Measurements from ENCODE around the gene WDR18. TPM values are rescaled to one million over a fixed set of nuclear protein-coding genes. Genes with fewer than 3 reads are reported as not detected.

Gene WDR18
- total RNA-seq, 4 donors from 2014 or later, result 15.2 to 73.5 (median 46.8) TPM

DNA sequence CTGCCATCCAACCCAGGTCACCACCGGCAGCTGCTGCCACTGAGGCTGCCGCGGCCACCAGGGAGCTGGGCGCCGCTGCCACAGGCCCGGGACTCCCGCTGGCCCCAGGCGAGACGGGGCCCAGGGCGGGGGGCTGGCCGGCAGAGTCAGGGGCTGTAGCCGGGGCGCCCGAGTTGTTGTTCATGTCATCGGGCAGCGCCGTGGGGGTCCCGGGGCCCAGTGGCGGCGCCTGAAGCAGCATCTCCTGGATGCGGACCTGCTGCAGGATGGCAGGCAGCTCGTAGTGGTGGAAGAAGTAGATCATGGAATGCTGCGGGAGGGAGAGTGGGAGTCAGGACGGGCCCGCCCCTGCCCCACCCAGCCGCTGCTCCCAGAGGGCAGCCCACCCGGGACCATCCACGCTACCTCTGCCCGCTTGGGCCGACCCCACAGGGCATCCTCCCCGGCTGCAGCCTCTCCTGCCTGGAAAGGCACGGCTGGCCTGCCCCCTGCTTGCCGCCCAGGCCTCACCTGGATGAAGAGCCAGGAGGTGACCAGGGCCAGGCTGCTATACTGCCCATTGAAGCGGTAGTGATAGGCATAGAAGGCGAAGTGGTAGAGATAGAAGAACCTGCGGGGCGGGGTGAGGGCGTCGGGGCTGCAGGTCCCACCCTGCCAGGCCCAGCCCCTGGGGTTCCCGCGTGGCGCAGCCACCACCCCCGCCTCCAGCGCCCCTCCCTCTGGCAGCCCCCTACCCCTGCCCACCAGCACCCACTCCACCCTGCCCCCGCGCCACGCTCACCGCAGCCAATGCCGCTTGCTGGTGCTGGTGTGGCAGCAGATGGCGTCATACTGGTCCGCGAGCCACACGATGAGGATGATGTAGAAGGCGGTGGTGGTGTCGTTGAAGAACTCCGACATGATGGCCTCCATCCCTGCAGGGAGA lies 26.7 kb downstream of the WDR18 start:
- Histone ChIP-seq H3K36me3 (peaks cover 41 to 42% of the 10 kb centered on the region in 2 donors), H3K9me3 (no peaks in the 10 kb centered on the region), H3K27ac (no peak overlapping the region), H3K4me3 (replicated peaks in 1 of 3) (no peak overlapping the region), H3K27me3 (no peaks in the 10 kb centered on the region), H3K4me1 (peaks cover 0 to 5% of the 10 kb centered on the region in 2 donors)
- no peak for TF ChIP-seq POLR2A (IDR thresholded peaks at IDR 0.05)
- TF ChIP-seq, protein P1, sequence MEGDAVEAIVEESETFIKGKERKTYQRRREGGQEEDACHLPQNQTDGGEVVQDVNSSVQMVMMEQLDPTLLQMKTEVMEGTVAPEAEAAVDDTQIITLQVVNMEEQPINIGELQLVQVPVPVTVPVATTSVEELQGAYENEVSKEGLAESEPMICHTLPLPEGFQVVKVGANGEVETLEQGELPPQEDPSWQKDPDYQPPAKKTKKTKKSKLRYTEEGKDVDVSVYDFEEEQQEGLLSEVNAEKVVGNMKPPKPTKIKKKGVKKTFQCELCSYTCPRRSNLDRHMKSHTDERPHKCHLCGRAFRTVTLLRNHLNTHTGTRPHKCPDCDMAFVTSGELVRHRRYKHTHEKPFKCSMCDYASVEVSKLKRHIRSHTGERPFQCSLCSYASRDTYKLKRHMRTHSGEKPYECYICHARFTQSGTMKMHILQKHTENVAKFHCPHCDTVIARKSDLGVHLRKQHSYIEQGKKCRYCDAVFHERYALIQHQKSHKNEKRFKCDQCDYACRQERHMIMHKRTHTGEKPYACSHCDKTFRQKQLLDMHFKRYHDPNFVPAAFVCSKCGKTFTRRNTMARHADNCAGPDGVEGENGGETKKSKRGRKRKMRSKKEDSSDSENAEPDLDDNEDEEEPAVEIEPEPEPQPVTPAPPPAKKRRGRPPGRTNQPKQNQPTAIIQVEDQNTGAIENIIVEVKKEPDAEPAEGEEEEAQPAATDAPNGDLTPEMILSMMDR (IDR thresholded peaks at IDR 0.05), result no peak
- 96 to 97% methylated on average over 31 to 40 of the region's 56 CpGs for WGBS, 2 donors
- intact Hi-C loops (cut with DNase I), result no loop called here
- no peak for DNase-seq

- H3K27me3 ChIP-seq, result no peaks in the 10 kb centered on the region
- 91 to 97% methylated on average over 14 to 20 of the region's 36 CpGs for WGBS, 2 donors
- DNase-seq, result no peak
- peaks cover under 1 to 15% of the 10 kb centered on the region in 2 donors for H3K4me1 ChIP-seq
- intact Hi-C loops (cut with DNase I), result no loop called here
- H3K4me3 ChIP-seq (replicated peaks in 1 of 3), result no peak overlapping the region
- TF ChIP-seq, protein P1 (IDR thresholded peaks at IDR 0.05), result no peak
- no peak for TF ChIP-seq POLR2A (IDR thresholded peaks at IDR 0.05)
- H3K27ac ChIP-seq, result no peak overlapping the region
- no peaks in the 10 kb centered on the region for H3K9me3 ChIP-seq
- peaks cover 41 to 42% of the 10 kb centered on the region in 2 donors for H3K36me3 ChIP-seq
Observed at GRCh38 chr19:1011831-1012333, 27.7 kb downstream of the WDR18 start.

DNA sequence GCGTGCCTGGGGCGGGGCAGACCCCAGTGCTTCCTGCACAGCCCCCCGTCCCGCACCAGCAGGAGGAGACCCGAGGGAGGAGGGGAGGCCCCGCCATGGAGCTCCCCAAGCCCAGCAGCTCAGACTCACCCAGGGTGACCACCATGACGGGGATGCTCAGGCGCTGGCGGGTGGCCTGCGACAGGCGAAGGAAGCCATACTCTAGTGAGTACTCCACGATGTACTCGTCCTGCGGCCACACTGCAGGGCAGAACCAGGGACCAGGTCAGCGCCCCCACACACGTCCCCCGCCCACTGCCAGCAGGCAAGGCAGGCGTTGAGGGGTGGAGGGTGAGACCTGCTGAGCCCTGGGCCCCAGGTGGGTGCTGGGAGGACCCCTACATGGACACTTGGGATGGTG lies 28.2 kb downstream of the WDR18 start:
- Histone ChIP-seq H3K36me3 (peaks cover 41 to 42% of the 10 kb centered on the region in 2 donors), H3K27ac (no peak overlapping the region), H3K9me3 (no peaks in the 10 kb centered on the region), H3K4me1 (peaks cover 5 to 20% of the 10 kb centered on the region in 2 donors), H3K27me3 (no peaks in the 10 kb centered on the region), H3K4me3 (replicated peaks in 1 of 3) (no peak overlapping the region)
- intact Hi-C loops (cut with DNase I), result no loop called here
- WGBS, 2 donors, result 91% methylated on average over 8 of the region's 18 CpGs; no CpG with 5 or more reads in 1 of the 2 donors
- no peak for DNase-seq
- TF ChIP-seq, protein P1 (IDR thresholded peaks at IDR 0.05), result no peak
- no peak for TF ChIP-seq POLR2A (IDR thresholded peaks at IDR 0.05)

DNA sequence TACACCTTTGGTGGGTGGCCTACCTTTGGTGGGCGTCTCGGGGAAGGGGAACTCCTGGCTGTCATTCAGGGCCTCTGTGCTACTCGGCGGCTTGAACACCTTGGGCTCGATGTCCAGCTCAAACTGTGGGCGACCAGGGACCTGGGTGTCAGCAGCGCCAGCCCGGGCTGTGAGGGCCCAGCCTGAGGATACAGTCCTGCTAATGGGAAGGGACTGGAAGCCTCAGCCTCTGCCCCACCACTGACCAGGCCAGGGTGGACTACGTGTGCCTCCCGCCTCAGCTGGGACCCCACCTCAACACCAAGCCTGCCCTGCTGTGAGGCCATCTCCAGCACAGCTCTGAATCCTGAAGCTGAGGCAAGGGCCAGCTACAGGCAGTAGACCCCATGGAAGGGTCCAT lies 29.1 kb downstream of the WDR18 start:
- 100% methylated on average over 4 to 10 of the region's 10 CpGs for WGBS, 2 donors
- peaks cover 41% of the 10 kb centered on the region in 2 donors for H3K36me3 ChIP-seq

More for the DNA sequence above, 29.1 kb downstream of the WDR18 start:
- Histone ChIP-seq H3K4me1 (peaks cover 12 to 29% of the 10 kb centered on the region in 2 donors), H3K9me3 (no peaks in the 10 kb centered on the region), H3K27ac (no peak overlapping the region), H3K4me3 (replicated peaks in 1 of 3) (no peak overlapping the region), H3K27me3 (no peaks in the 10 kb centered on the region)
- TF ChIP-seq POLR2A (IDR thresholded peaks at IDR 0.05), result no peak
- TF ChIP-seq, protein P1 (IDR thresholded peaks at IDR 0.05), result no peak
- intact Hi-C loops (cut with DNase I), result no loop called here
- no peak for DNase-seq

Data from thyroid gland (tissue), 4 donors.